ENCODE measurements around the gene CDK5RAP1.
A peak's percentile ranks its signal among the peaks of the same experiment; 100 is the strongest.
"Not testable (repeated sequence)": the region's sequence is repeated elsewhere in the genome, so short reads cannot be mapped to it uniquely, and the experiment has no call there.

CDK5RAP1 gene

DNA sequence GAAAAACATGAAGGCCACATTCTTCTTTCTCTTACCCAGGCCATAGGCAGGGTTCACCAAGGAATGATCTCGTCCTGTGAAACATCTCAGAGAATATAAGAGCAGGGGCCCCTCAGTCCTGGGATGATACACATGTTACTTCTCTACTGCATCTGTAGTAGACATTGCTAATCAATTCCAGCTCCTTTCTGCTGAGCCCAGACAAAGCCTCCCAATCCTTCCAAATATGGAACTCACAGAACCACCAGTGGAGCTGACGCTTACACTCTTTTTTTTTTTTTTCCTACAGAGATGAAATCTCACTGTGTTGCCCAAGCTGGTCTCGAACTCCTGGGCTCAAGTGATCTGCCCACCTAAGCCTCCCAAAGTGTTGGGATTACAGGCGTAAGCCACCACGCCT lies 33.1 kb upstream of the CDK5RAP1 start:
- TF ChIP-seq, protein P1, sequence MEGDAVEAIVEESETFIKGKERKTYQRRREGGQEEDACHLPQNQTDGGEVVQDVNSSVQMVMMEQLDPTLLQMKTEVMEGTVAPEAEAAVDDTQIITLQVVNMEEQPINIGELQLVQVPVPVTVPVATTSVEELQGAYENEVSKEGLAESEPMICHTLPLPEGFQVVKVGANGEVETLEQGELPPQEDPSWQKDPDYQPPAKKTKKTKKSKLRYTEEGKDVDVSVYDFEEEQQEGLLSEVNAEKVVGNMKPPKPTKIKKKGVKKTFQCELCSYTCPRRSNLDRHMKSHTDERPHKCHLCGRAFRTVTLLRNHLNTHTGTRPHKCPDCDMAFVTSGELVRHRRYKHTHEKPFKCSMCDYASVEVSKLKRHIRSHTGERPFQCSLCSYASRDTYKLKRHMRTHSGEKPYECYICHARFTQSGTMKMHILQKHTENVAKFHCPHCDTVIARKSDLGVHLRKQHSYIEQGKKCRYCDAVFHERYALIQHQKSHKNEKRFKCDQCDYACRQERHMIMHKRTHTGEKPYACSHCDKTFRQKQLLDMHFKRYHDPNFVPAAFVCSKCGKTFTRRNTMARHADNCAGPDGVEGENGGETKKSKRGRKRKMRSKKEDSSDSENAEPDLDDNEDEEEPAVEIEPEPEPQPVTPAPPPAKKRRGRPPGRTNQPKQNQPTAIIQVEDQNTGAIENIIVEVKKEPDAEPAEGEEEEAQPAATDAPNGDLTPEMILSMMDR (IDR thresholded peaks at IDR 0.05; ENCODE audit: low read depth, low read length) = no peak
- Histone ChIP-seq H3K9me3 (no peaks in the 10 kb centered on the region), H3K4me3 (ENCODE audit: low read depth, low read length) (no peak overlapping the region), H3K4me1 (no peaks in the 10 kb centered on the region), H3K36me3 (no peaks in the 10 kb centered on the region), H3K27me3 (no peaks in the 10 kb centered on the region)
- DNase-seq = no peak

DNA sequence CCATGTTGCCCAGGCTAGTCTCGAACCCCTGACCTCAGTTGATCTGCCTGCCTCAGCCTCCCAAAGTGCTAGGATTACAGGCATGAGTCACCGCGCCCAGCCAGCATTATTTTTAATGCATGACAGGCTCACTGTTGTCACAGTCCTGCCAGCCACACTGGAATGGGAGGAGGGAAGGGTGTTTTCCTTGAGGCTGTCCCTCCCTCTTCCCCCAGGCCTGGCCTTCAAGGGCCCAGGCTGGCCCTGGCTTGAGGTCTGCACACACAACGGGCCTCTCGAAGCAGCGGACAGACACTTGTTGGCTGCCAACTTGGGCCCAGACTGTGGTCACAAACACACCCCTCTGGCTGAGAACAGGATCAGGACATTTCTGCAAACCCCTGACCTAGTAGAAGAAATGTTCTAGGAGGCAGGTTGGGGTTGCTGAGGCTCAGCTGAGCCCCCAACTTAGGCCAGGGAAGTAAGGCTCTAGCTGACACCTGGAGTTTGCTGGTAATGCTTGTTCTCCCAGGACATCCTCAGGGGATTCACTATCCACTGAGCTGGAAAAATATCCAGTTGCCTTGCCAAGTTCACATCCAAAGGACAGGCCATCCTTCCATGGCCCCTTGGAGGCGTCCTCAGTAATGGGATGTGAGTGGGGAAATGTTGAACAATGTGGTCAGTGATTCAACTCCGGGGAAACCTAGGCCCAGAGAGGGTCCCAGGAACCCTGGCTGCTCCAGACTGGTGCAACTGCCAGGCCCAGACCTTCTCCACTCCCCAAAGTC lies 32.3 kb upstream of the CDK5RAP1 start:
- H3K9me3 ChIP-seq = no peaks in the 10 kb centered on the region
- H3K27me3 ChIP-seq = no peaks in the 10 kb centered on the region
- H3K36me3 ChIP-seq = no peaks in the 10 kb centered on the region
- no peak for DNase-seq
- TF ChIP-seq, protein P1 (IDR thresholded peaks at IDR 0.05; ENCODE audit: low read depth, low read length) = no peak
- H3K4me1 ChIP-seq = no peaks in the 10 kb centered on the region
- H3K4me3 ChIP-seq (ENCODE audit: low read depth, low read length) = no peak overlapping the region

DNA sequence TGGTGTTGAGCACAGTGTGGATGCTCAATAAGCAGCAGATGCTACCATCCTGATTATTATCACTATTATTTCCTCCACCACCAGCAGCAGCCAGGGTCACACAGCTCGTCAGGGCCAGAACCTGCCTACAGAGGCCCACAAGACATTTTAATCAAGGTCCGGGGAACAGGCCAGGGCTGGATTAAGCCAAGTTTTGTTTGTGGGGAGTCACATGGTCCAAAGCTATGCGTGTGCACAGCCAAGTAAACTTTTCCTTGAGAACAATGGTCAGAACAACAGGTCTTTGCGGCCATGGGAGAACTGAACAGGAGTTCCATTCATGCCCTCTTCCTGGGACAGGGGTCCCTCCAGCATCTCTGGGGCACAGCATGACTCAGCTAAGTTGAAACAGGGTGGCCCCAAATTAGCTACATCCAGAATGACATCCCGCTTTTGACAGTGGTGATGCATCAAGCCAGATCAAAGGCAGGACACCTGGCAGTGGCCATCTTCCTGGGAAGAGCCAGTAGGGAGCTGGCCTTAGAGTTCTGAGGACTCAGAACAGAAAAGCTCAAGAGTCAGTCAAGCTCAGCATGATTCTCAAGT lies 30.6 kb upstream of the CDK5RAP1 start:
- Histone ChIP-seq H3K27me3 (no peaks in the 10 kb centered on the region), H3K4me3 (ENCODE audit: low read depth, low read length) (no peak overlapping the region), H3K9me3 (no peaks in the 10 kb centered on the region), H3K4me1 (no peaks in the 10 kb centered on the region), H3K36me3 (no peaks in the 10 kb centered on the region)
- TF ChIP-seq, protein P1 (IDR thresholded peaks at IDR 0.05; ENCODE audit: low read depth, low read length) = no peak
- no peak for DNase-seq

DNA sequence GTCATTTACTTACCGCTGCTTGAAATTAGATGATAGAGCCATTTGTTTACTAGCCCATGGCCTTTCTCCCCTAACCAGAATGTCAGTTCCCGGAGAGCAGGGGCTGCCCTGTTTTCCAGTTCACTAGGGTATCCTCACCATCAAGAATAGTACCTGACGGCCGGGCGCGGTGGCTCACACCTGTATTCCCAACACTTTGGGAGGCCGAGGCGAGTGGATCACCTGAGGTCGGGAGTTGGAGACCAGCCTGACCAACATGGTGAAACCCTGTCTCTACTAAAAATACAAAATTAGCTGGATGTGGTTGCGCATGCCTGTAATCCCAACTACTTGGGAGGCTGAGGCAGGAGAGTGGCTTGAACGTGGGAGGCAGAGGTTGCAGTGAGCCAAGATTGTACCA lies 22.6 kb upstream of the CDK5RAP1 start:
- H3K4me3 ChIP-seq (ENCODE audit: low read depth, low read length); DNase-seq; H3K4me1 ChIP-seq; H3K9me3 ChIP-seq; H3K27me3 ChIP-seq; H3K36me3 ChIP-seq: not testable (repeated sequence)

DNA sequence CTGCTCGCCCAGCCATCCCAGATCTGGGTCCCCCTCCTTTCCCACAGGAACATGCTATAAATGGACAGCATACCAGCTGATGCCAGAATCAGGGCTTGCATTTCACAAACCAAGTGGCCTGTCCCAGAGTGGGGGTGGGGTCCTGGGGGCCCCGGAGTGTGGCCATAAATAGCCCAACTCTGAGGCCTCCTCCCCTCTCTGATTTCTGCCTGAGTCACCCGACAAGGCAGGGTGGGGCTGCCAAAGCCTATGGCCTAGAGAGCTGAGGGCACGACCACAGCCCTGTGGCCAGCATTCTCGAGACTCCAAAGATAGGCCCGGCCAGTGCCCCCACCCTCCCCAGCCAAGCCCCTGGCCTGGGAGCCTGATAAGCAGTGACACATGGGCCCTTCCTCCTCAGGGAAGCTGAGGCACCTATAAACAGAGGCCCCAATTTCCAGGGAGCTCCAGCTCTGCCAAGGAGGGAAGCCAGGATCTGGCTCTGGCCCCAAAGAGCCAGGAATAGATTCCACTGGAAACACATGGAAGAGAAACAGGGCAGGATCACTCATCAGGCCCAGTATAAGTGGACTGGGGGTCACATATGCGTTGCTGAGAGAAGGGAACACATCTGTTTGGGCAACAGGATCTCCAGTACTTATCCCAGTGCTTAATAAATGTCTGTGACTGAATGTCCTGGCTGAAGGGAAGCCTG lies 22.0 kb upstream of the CDK5RAP1 start:
- Histone ChIP-seq H3K4me1 (peaks cover 6% of the 10 kb centered on the region), H3K9me3 (no peaks in the 10 kb centered on the region), H3K27me3 (no peaks in the 10 kb centered on the region), H3K36me3 (no peaks in the 10 kb centered on the region), H3K4me3 (ENCODE audit: low read depth, low read length) (no peak overlapping the region)
- TF ChIP-seq, protein P1 (IDR thresholded peaks at IDR 0.05; ENCODE audit: low read depth, low read length) = no peak
- DNase-seq = no peak

DNA sequence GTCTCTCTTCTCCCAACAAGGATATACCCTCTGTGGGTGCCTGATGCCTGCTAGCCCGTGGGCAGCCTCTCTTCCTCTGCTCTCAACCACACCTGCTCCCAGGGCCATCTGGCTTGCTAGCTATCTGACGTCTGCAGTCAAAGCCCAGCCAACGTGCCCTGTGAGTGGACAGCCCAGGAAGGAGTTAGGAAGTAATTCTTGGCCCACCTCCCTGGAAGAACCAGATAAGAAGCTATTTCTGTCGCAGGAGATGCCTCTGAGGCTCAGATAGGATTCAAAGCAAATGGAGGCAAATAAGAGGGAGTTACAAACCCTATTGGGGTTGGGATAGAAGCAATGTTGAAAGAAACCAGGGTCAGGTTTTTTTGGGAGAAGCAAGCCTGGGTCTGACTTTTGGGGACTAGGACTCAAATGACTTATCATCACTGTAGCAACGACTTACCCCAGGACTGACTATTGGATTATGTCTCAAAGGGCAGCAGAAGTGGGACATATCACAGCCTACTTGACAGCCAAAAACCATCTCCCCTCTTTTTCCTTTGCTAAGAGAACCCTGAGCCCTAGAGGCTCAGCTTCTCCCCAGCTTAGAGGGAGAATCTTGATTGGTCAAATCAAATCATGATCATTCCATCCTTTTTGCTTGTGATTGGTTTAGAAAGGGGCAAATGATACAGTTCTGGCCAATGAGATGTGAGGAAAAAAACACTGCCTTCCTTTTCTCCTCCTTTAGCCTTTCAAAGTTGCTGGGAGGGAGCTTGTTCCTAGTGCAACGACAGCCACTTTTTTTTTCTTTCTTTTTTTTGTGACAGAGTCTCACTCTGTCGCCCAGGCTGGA lies 18.0 kb upstream of the CDK5RAP1 start:
- H3K36me3 ChIP-seq = no peaks in the 10 kb centered on the region
- no peaks in the 10 kb centered on the region for H3K27me3 ChIP-seq
- H3K9me3 ChIP-seq = no peaks in the 10 kb centered on the region
- DNase-seq = peak; percentile 71
- peaks cover 6% of the 10 kb centered on the region for H3K4me1 ChIP-seq
- TF ChIP-seq, protein P1 (IDR thresholded peaks at IDR 0.05; ENCODE audit: low read depth, low read length) = no peak
- H3K4me3 ChIP-seq (ENCODE audit: low read depth, low read length) = no peak overlapping the region
